Motor neuron (in vitro differentiated cells): Measurements from ENCODE around the gene ZSCAN22. TPM values are rescaled to one million over a fixed set of nuclear protein-coding genes. Genes with fewer than 3 reads are reported as not detected.

Experiments
- ATAC-seq, 8 experiments: fragments of 200-7000 bp; cut with Tn5 transposase; replicated peaks in 6 of 8; 2 replicates each; pipeline ENCODE4 v1.8.0; 2021; ENCODE audit warnings: mild to moderate bottlenecking in 8 of 8, moderate library complexity in 8 of 8
- H3K27ac ChIP-seq, 2 donors: fragments of 250-450 bp; sonication (Bioruptor Pico); 2 replicates each; pipeline ENCODE4 v1.9.0; 2021; ENCODE audit warnings: antibody characterized with exemption in 2 of 2, mild to moderate bottlenecking in 2 of 2, moderate library complexity in 1 of 2
- H3K4me1 ChIP-seq, 2 donors: fragments of 250-450 bp; sonication (Bioruptor Pico); replicated peaks in 1 of 2; 2 replicates each; pipeline ENCODE4 v1.6.1; 2021; ENCODE audit warnings: antibody characterized with exemption in 2 of 2, mild to moderate bottlenecking in 2 of 2, moderate library complexity in 1 of 2
- H3K4me3 ChIP-seq, 5 donors: fragments of 250-450 bp; sonication (Bioruptor Pico); 2 replicates each; pipeline ENCODE4 v1.9.0; 2021; ENCODE audit warnings: antibody characterized with exemption in 5 of 5, mild to moderate bottlenecking in 5 of 5, moderate library complexity in 4 of 5
- WGBS, 10 experiments: fragments of 450-650 bp; shearing (Covaris generic); methylation state at CpG; one replicate each; pipeline ENCODE4 v1.0.0; 2022; 5-methylcytosine and 5-hydroxymethylcytosine counted together
- in situ Hi-C, 9 experiments: fragments of 400-800 bp; cut with MboI; loops; one replicate each; pipeline ENCODE4 v1.15.0; 2021; ENCODE audit warnings: low sequenced_read_pairs in 9 of 9, low pct_unique_long_range_greater_than_20kb in 2 of 9; ENCODE audit not compliant: unreplicated experiment in 9 of 9
- total RNA-seq, 8 experiments: library from RNA; unstranded; fragments of 300-600 nt; gene quantifications; 2 replicates each; pipeline versions ENCODE4 v1.2.3 to v1.2.4, GENCODE V29; 2022

The ZSCAN22 gene
- total RNA-seq, 8 experiments from 2014 or later: 2.0 to 4.1 (median 3.3) TPM

DNA sequence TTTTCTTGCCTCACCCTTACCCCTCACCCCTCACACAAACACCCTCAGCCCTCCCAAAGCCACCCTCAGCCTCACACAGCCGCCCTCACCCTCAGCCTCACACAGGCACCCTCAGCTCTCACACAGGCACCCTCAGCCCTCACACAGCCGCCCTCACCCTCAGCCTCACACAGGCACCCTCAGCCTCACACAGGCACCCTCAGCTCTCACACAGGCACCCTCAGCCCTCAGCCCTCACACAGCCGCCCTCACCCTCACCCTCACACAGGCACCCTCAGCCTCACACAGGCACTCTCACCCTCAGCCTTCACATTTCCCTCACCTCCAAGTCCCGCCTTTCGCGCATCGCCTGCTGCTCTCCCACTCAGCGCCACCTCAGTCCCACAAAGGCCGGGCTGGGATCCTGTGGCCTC, 287 bp upstream of the ZSCAN22 start:
- WGBS, 10 experiments: 0 to 20% (median 5%) methylated on average over 1 to 4 of the region's 9 CpGs; no CpG with 5 or more reads in 6 of the 10 experiments
- peak overlapping the region; percentile 60 to 94 (median 65) for H3K4me3 ChIP-seq
- H3K27ac ChIP-seq: peak overlapping the region; percentile 60 to 80
- ATAC-seq: peak in 7 of 8 experiments; percentile 1 to 55 (median 46)
- H3K4me1 ChIP-seq: peaks cover 14 to 21% of the 10 kb centered on the region in 2 donors
- in situ Hi-C loops: no loop called here

DNA sequence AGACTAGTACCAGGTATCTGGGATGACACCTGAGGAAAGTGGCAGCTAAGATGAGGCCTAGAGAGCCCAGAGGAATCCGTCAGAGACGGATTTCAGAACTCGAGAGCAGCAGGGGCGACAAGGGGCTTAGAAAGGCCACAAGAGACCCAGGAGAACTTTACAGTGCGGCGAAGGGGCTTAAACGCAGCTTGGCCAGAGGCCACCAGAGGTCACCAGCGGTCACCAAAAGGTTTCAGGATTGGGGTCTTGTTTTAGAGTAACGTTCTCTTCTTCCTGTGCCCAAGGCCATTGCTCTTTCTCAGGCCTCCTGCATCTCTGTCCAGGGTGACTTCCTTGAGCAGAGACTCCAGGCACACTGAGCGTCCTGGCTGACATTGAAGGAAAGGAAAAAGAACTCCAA, 2.2 kb downstream of the ZSCAN22 start:
- H3K4me3 ChIP-seq: no peak overlapping the region
- H3K4me1 ChIP-seq: peaks cover 14 to 21% of the 10 kb centered on the region in 2 donors
- in situ Hi-C loops: no loop called here
- no peak overlapping the region for H3K27ac ChIP-seq
- no peak for ATAC-seq
- 18 to 100% (median 33%) methylated on average over 1 to 7 of the region's 10 CpGs; no CpG with 5 or more reads in 4 of the 10 experiments for WGBS, 10 experiments

DNA sequence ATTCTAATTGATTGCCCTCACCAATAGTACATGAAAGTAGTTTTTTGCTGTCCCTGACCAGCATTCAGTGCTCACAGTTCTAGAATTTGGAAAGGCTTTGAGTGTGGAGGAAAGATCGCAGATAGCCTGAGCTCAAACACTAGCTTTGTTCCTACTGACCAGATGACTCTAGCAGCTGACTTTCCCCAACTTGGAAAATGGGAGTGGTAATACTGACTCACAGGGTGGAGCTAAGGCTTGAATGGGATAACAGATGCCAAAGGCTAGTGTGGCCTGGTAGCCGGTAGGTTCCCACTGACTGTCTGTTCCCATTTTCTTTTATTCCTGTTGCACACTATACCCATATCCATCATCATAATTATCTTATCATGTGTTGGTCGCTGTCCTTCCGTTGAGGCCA, 3.7 kb downstream of the ZSCAN22 start:
- ATAC-seq: peak in 2 of 8 experiments; percentile 16 to 27
- in situ Hi-C loops: no loop called here
- Histone ChIP-seq H3K27ac (no peak overlapping the region), H3K4me3 (no peak overlapping the region), H3K4me1 (peaks cover 12 to 18% of the 10 kb centered on the region in 2 donors)
- WGBS, 10 experiments: 0 to 82% (median 80%) methylated on average over 2 to 4 of the region's 4 CpGs; no CpG with 5 or more reads in 3 of the 10 experiments

DNA sequence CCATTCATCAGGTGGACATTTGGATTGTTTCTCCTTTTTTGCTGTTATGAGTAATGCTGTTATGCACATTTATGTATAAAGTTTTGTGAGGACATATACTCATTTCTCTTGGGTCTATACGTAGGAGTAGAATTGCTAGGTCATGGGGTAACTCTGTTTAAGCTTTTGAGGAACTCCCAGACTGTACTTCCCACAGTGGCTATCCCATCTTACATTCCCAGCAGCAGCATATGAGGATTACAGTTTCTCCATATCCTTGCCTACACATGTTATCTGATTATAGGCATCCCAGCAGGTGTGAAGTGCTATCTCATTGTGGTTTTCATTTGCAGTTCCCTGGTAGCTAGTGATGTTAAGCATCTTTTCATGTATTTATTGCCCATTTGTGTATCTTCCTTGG, 5.9 kb downstream of the ZSCAN22 start:
- in situ Hi-C loops: no loop called here
- Histone ChIP-seq H3K27ac (no peak overlapping the region), H3K4me1 (peaks cover 4 to 11% of the 10 kb centered on the region in 2 donors), H3K4me3 (no peak overlapping the region)
- no peak for ATAC-seq
- WGBS, 10 experiments: 33 to 100% (median 90%) methylated on average over 1 of the region's 1 CpG; no CpG with 5 or more reads in 4 of the 10 experiments

DNA sequence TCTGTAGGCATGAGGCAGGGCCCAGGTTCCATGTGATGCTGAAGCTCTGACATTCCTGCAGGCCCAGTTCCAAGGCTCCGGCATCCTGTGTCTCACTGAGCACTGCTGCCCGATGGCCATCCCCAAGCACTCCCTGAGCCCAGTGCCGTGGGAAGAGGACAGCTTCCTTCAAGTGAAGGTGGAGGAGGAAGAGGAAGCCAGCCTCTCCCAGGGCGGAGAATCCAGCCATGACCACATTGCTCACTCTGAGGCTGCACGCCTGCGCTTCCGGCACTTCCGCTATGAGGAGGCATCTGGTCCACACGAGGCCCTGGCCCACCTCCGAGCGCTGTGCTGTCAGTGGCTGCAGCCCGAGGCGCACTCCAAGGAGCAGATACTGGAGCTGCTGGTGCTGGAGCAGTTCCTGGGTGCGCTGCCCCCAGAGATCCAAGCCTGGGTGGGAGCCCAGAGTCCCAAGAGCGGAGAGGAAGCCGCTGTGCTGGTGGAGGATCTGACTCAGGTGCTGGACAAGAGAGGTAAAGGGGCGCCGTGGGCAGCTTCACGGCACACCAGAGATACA, 8.0 kb downstream of the ZSCAN22 start:
- 70 to 95% (median 93%) methylated on average over 2 to 12 of the region's 19 CpGs; no CpG with 5 or more reads in 3 of the 10 experiments for WGBS, 10 experiments
- ATAC-seq: no peak
- H3K4me1 ChIP-seq: no peaks in the 10 kb centered on the region
- in situ Hi-C loops: no loop called here
- no peak overlapping the region for H3K4me3 ChIP-seq
- H3K27ac ChIP-seq: no peak overlapping the region

DNA sequence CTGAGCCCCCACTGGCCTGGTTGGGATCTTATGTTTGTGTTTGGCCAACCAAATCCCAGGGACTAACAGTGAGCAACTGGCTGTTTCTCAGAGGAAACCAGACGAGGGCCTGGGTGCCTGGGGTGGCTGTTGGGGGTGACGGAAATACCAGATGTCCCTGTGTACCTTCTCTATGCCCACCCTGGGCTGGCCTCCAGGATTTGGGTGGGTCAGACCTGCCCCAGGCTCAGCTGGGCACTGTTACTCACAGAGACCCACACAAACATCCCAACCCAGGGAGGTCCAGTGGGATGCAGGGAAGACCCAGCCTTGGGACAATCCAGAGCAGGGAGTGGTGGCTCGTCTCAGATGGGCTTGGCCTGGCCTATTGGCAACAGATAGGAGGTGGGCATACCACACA, 8.8 kb downstream of the ZSCAN22 start:
- no peak for ATAC-seq
- in situ Hi-C loops: no loop called here
- Histone ChIP-seq H3K27ac (no peak overlapping the region), H3K4me1 (no peaks in the 10 kb centered on the region), H3K4me3 (no peak overlapping the region)
- 20 to 100% (median 86%) methylated on average over 1 to 2 of the region's 3 CpGs; no CpG with 5 or more reads in 6 of the 10 experiments for WGBS, 10 experiments

DNA sequence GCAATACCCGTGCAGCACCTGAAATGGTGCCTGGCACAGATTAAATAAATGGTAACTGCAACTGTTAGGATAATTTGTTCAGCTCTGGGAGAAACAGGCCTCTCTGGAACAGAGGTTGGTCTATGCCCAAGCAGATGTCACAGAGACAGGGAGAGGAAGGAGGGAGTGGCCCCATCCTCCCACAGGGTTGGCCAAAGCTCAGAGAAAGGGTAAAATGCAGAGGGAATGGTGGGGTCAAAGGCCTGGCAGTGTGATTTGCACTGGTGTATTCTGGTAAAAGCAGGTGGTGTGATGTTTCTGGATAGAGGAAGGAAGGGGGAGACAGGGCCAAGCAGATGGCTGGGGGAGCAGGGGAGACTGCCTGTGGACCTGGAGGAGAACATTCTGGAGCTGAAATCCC, 9.4 kb downstream of the ZSCAN22 start:
- WGBS, 10 experiments: 83 to 100% (median 100%) methylated on average over 1 of the region's 1 CpG; no CpG with 5 or more reads in 5 of the 10 experiments
- no peak for ATAC-seq
- in situ Hi-C loops: no loop called here
- Histone ChIP-seq H3K4me1 (no peaks in the 10 kb centered on the region), H3K27ac (no peak overlapping the region), H3K4me3 (no peak overlapping the region)

DNA sequence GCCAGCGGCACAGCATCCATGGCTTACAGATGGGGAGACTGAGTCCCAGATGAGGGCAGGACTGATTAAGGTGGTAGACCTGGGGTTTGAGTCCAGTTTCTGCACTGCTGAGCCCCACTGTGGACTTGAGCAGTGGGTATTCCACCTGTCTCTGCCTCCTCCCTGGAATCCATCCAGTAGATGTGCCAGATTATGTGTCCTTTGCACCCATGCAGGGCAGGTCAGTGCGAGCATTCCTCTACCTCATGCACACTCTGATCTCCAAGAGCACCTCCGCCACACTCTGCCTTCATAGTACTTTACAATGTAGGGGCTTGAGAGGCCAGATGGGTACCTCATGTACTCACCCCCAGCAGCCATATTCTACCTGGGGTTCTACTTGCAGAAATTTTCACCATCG, 10.0 kb downstream of the ZSCAN22 start:
- 72 to 100% (median 100%) methylated on average over 1 to 2 of the region's 4 CpGs; no CpG with 5 or more reads in 4 of the 10 experiments for whole genome bisulfite sequencing, 10 experiments
- H3K4me3 ChIP-seq: no peak overlapping the region
- in situ Hi-C loops: no loop called here
- no peak overlapping the region for H3K27ac ChIP-seq
- no peaks in the 10 kb centered on the region for H3K4me1 ChIP-seq
- ATAC-seq: no peak

DNA sequence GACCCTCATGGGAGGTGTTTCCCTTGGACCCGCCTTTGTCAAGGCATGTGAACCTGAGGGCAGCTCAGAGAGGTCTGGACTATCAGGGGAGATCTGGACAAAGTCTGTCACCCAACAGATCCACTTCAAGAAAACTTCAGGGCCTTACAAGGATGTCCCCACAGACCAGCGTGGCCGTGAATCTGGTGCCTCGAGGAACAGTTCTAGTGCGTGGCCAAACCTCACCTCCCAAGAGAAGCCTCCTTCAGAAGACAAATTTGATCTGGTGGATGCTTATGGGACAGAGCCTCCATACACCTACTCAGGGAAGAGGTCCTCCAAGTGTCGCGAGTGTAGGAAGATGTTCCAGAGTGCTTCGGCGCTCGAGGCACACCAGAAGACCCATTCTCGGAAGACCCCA, 11.5 kb downstream of the ZSCAN22 start:
- WGBS, 10 experiments: 90 to 100% (median 96%) methylated on average over 1 to 4 of the region's 11 CpGs; no CpG with 5 or more reads in 6 of the 10 experiments
- in situ Hi-C loops: no loop called here
- ATAC-seq: peak in 4 of 8 experiments; percentile 1 to 12 (median 4)
- Histone ChIP-seq H3K27ac (no peak overlapping the region), H3K4me1 (no peaks in the 10 kb centered on the region), H3K4me3 (no peak overlapping the region)

DNA sequence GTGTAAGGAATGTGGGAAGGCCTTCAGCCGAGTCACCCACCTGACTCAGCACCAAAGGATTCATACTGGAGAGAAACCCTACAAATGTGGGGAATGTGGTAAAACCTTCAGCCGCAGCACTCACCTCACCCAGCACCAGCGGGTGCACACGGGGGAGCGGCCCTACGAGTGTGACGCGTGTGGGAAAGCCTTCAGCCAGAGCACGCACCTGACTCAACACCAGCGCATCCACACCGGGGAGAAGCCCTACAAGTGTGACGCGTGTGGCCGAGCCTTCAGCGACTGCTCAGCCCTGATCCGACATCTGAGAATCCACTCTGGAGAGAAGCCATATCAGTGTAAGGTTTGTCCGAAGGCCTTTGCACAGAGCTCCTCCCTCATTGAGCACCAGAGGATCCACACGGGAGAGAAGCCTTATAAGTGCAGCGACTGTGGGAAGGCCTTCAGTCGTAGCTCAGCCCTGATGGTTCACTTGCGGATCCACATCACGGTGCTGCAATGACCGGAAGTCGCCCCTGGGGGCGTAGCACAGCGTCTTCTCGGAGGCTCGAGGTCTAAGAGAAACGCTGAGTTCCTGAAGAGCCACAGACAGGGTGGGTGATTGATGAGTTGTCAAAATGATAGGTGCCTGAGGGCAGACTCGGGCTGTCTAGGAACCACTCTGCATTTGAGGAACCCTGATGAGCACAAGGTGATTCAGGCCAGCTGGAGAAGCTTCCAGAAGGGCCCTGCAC, 12.2 kb downstream of the ZSCAN22 start:
- WGBS, 10 experiments: 40 to 96% (median 89%) methylated on average over 1 to 11 of the region's 30 CpGs; no CpG with 5 or more reads in 5 of the 10 experiments
- no peak overlapping the region for H3K4me3 ChIP-seq
- no peak overlapping the region for H3K27ac ChIP-seq
- no peaks in the 10 kb centered on the region for H3K4me1 ChIP-seq
- in situ Hi-C loops: no loop called here
- peak in 5 of 8 experiments; percentile 32 to 57 (median 53) for ATAC-seq

DNA sequence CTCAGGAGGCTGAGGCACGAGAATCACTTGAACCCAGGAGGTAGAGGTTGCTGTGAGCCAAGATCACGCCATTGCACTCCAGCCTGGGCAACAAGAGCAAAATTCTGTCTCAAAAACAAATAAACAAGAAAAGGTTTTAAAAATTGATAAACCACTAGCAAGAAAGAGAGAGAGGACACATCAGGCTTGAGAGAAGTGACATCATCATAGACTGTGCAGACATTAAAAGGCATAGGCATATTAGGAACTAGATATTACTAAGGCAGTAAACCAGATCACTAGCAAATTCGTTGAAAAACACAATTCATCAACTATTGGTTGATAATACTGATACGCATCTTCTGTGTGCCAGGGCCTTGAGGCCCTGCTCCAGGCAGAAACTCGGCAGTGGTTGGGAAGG, 18.8 kb downstream of the ZSCAN22 start:
- in situ Hi-C loops: no loop called here
- Histone ChIP-seq H3K27ac (no peak overlapping the region), H3K4me1 (peaks cover 5 to 9% of the 10 kb centered on the region in 2 donors), H3K4me3 (peak overlapping the region in 1 of 5 donors; percentile 83)
- 0 to 100% (median 70%) methylated on average over 1 to 4 of the region's 5 CpGs; no CpG with 5 or more reads in 2 of the 10 experiments for WGBS, 10 experiments
- ATAC-seq: no peak

DNA sequence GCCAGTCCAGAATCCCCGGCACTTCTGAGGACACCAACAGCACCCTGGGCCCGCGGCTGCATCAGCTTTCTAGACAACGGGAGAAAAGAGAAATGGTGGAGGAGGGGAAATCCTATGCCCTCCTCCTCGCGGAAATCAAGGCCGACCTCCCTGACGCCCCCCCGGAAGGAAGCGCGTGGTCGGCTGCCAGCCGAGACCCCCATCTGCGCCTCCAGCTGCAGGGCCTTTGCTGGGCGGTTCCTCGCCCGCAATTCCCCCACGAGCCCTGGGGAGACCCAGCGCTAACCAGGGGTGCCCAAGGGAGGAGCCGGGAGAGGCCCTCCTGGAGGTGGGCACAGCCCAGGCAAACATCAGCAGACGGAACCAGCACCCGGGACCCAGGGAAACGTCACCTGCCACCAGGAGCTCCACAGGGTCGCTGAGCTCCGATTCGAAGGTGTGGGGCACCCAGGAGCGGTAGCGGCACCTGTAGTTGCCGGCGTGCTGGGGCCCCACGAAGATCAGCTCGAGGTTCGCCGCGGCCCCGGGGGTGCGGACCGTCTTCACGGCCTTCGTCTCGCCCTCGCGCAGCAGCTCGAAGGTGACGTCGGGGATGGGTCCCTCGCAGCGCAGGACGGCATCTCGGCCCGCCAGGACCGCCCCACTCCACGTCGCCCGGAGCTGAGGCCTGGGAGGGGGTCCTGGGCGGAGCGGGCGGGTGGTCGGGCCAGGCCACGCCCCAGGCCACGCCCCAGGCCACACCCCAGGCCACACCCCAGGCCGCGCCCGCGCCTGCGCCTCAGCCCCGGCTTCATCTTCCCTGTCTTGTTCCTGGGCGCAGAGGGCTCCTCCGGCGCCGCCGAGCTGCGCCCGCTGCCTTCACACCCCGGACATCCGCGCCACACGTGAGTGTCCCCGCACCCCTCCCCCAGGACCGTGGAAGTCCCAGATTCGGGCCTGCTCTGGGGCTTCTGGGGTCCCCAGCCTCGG, 20.5 kb downstream of the ZSCAN22 start:
- ATAC-seq: peak; percentile 44 to 93 (median 92)
- WGBS, 10 experiments: 0 to 13% (median 3%) methylated on average over 1 to 10 of the region's 82 CpGs; no CpG with 5 or more reads in 4 of the 10 experiments
- Histone ChIP-seq H3K4me3 (peak overlapping the region; percentile 55 to 92 (median 67)), H3K4me1 (peaks cover 5 to 9% of the 10 kb centered on the region in 2 donors), H3K27ac (peak overlapping the region; percentile 75 to 94)
- in situ Hi-C loops: no loop called here
